Neural cell (in vitro differentiated cells): ENCODE results near the gene DCAF11.

Source experiments
- TAF1 ChIP-seq: IDR thresholded peaks from 2 replicates; pipeline ENCODE4 v1.6.1; 2012; ENCODE audit warnings: low read depth
- TF ChIP-seq, protein P1 (sequence below): fragments of 450-650 bp; IDR thresholded peaks from 2 replicates; pipeline ENCODE4 v1.5.1; 2014; ENCODE audit warnings: antibody characterized with exemption, mild to moderate bottlenecking, moderate library complexity; ENCODE audit not compliant: poor library complexity, severe bottlenecking

- no peak for TF ChIP-seq TAF1
- TF ChIP-seq, protein P1, sequence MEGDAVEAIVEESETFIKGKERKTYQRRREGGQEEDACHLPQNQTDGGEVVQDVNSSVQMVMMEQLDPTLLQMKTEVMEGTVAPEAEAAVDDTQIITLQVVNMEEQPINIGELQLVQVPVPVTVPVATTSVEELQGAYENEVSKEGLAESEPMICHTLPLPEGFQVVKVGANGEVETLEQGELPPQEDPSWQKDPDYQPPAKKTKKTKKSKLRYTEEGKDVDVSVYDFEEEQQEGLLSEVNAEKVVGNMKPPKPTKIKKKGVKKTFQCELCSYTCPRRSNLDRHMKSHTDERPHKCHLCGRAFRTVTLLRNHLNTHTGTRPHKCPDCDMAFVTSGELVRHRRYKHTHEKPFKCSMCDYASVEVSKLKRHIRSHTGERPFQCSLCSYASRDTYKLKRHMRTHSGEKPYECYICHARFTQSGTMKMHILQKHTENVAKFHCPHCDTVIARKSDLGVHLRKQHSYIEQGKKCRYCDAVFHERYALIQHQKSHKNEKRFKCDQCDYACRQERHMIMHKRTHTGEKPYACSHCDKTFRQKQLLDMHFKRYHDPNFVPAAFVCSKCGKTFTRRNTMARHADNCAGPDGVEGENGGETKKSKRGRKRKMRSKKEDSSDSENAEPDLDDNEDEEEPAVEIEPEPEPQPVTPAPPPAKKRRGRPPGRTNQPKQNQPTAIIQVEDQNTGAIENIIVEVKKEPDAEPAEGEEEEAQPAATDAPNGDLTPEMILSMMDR: no peak
Measured at GRCh38 chr14:24094841-24095270, 19.7 kb upstream of the DCAF11 start.
